HG03469 (cell line): ENCODE data around the gene TRIM9.

ENCODE experiments used
- ATAC-seq: cut with Tn5 transposase; IDR thresholded peaks from one replicate; pipeline ENCODE4 v1.9.1; 2021; ENCODE audit warnings: mild to moderate bottlenecking, moderate library complexity, moderate number of reproducible peaks; ENCODE audit not compliant: unreplicated experiment

Gene TRIM9

GRCh38 chr14:51059032-51059431, 35.9 kb downstream of the TRIM9 start:
- no peak for ATAC-seq

- ATAC-seq = no peak
Observed at GRCh38 chr14:51058382-51058781, 36.5 kb downstream of the TRIM9 start.

GRCh38 chr14:51056421-51056820, 38.5 kb downstream of the TRIM9 start:
- no peak for ATAC-seq

- no peak for ATAC-seq
Observed at GRCh38 chr14:51053157-51053556, 41.7 kb downstream of the TRIM9 start.

GRCh38 chr14:51044961-51045360, 49.9 kb downstream of the TRIM9 start:
- ATAC-seq = no peak

GRCh38 chr14:51041883-51042282, 53.0 kb downstream of the TRIM9 start:
- no peak for ATAC-seq

- no peak for ATAC-seq
Observed at GRCh38 chr14:51041108-51041531, 53.8 kb downstream of the TRIM9 start.

GRCh38 chr14:51039252-51039651, 55.7 kb downstream of the TRIM9 start:
- ATAC-seq = no peak

GRCh38 chr14:51035611-51036192, 59.2 kb downstream of the TRIM9 start:
- ATAC-seq = no peak

- no peak for ATAC-seq
Observed at GRCh38 chr14:51028851-51029754, 65.8 kb downstream of the TRIM9 start.

- no peak for ATAC-seq
Observed at GRCh38 chr14:51028361-51028760, 66.5 kb downstream of the TRIM9 start.

GRCh38 chr14:51024377-51024776, 70.5 kb downstream of the TRIM9 start:
- no peak for ATAC-seq

- ATAC-seq = no peak
Observed at GRCh38 chr14:51023964-51024363, 70.9 kb downstream of the TRIM9 start.

GRCh38 chr14:51022769-51023168, 72.1 kb downstream of the TRIM9 start:
- no peak for ATAC-seq

GRCh38 chr14:51020024-51020710, 74.7 kb downstream of the TRIM9 start:
- ATAC-seq = no peak

GRCh38 chr14:51019089-51019488, 75.8 kb downstream of the TRIM9 start:
- ATAC-seq = no peak

GRCh38 chr14:51018521-51018920, 76.4 kb downstream of the TRIM9 start:
- no peak for ATAC-seq

- ATAC-seq = no peak
Observed at GRCh38 chr14:51014625-51015024, 80.3 kb downstream of the TRIM9 start.

- no peak for ATAC-seq
Observed at GRCh38 chr14:51014086-51014485, 80.8 kb downstream of the TRIM9 start.

- no peak for ATAC-seq
Observed at GRCh38 chr14:51012055-51012454, 82.8 kb downstream of the TRIM9 start.

- ATAC-seq = no peak
Observed at GRCh38 chr14:51008446-51008845, 86.5 kb downstream of the TRIM9 start.

GRCh38 chr14:51006781-51007211, 88.1 kb downstream of the TRIM9 start:
- ATAC-seq = no peak
